Kidney epithelial cell (primary cell): Measurements from ENCODE around the gene TGFB3. TPM values are rescaled to one million over a fixed set of nuclear protein-coding genes. Genes with fewer than 3 reads are reported as not detected.

Source experiments
- DNase-seq: peaks from one replicate; pipeline ENCODE4 v3.0.0-alpha.2; 2010; ENCODE audit warnings: low read depth
- H3K27me3 ChIP-seq: 2 replicates; pipeline ENCODE4 v1.6.0; 2011; ENCODE audit warnings: low read length; ENCODE audit not compliant: control insufficient read depth, insufficient read depth
- H3K36me3 ChIP-seq: 2 replicates; pipeline ENCODE4 v1.5.1; 2011; ENCODE audit warnings: low read length; ENCODE audit not compliant: control insufficient read depth, insufficient read depth
- H3K4me3 ChIP-seq: 2 replicates; pipeline ENCODE4 v1.5.1; 2011; ENCODE audit warnings: low read depth, mild to moderate bottlenecking, control low read depth, low read length
- CTCF ChIP-seq: IDR thresholded peaks from 2 replicates; pipeline ENCODE4 v1.5.1; 2011; ENCODE audit warnings: mild to moderate bottlenecking, moderate library complexity, low read length, control low read depth, inconsistent platforms; ENCODE audit not compliant: insufficient read depth, poor library complexity, severe bottlenecking
- total RNA-seq: library from RNA; depleted of rRNA; stranded (reverse); fragments of >200 nt; gene quantifications from 2 replicates; pipeline ENCODE4 v1.2.3, GENCODE V29; 2015

Gene TGFB3
- total RNA-seq: 1.4 and 3.1 TPM in 2 replicates

GRCh38 chr14:75981426-75982265 is at the start of gene TGFB3:
Gene TGFB3 (minus strand): TSS chr14:75981995. CDS start chr14:75980893, 1,102 bp downstream.
- H3K4me3 ChIP-seq: peak within 1 kb of the TSS; percentile 67
- H3K27me3 ChIP-seq: peaks cover 3% of the 10 kb centered on the region
- DNase-seq: peak; percentile 57
- H3K36me3 ChIP-seq: no peaks in the 10 kb centered on the region
- TF ChIP-seq CTCF: no peak

GRCh38 chr14:76024211-76024907 is 42.6 kb upstream of the TGFB3 start:
- TF ChIP-seq CTCF: no peak
- DNase-seq: no peak
- Histone ChIP-seq H3K4me3 (no peak overlapping the region), H3K36me3 (peaks cover 2% of the 10 kb centered on the region), H3K27me3 (no peaks in the 10 kb centered on the region)

- Histone ChIP-seq H3K36me3 (peaks cover 2% of the 10 kb centered on the region), H3K27me3 (no peaks in the 10 kb centered on the region), H3K4me3 (no peak overlapping the region)
- TF ChIP-seq CTCF: no peak
- no peak for DNase-seq
These were observed 42.0 kb upstream of the TGFB3 start for GRCh38 chr14:76023757-76024156.

GRCh38 chr14:76022991-76023390 is 41.2 kb upstream of the TGFB3 start:
- Histone ChIP-seq H3K4me3 (no peak overlapping the region), H3K36me3 (peaks cover 2% of the 10 kb centered on the region), H3K27me3 (no peaks in the 10 kb centered on the region)
- no peak for DNase-seq
- TF ChIP-seq CTCF: no peak

GRCh38 chr14:76019676-76020075 is 37.9 kb upstream of the TGFB3 start:
- Histone ChIP-seq H3K4me3 (no peak overlapping the region), H3K36me3 (peaks cover 2% of the 10 kb centered on the region), H3K27me3 (no peaks in the 10 kb centered on the region)
- TF ChIP-seq CTCF: no peak
- no peak for DNase-seq
